ENCODE data around the gene RERE. TPM values are rescaled to one million over a fixed set of nuclear protein-coding genes. Genes with fewer than 3 reads are reported as not detected.

The RERE gene
- total and polyA plus RNA-seq, 2 experiments from 2014 or later: 148 to 170 TPM

DNA sequence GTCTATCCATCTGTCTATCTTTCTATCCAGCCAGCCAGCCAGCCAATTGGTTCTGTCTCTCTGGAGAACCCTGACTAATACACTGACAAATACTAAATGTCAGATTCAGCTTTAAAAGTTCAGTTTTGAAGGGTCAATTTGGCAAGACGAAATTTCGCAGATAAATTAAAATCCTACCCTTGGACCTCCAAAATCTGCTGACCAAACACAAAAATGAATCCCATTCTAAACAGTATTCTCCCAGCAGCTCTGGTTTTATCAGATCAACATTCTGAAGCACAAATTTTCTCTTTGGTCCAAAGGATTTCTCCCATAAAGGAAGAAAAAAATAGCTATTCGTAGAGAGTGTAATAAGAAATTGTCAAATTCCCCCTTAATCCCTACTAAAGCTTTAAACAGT is 248.6 kb downstream of the RERE start (continued):
- TF ChIP-seq ZNF331 (CRISPR knock-in tag; IDR thresholded peaks at IDR 0.05; ENCODE audit: low read depth): no peak
- TF ChIP-seq JUNB (IDR thresholded peaks at IDR 0.05; ENCODE audit: unreplicated experiment): no peak
- no peak for TF ChIP-seq EZH2phosphoT487 (IDR thresholded peaks at IDR 0.05; ENCODE audit: unreplicated experiment)
- no peak for TF ChIP-seq POLR2AphosphoS5 (IDR thresholded peaks at IDR 0.05; ENCODE audit: low read depth)

DNA sequence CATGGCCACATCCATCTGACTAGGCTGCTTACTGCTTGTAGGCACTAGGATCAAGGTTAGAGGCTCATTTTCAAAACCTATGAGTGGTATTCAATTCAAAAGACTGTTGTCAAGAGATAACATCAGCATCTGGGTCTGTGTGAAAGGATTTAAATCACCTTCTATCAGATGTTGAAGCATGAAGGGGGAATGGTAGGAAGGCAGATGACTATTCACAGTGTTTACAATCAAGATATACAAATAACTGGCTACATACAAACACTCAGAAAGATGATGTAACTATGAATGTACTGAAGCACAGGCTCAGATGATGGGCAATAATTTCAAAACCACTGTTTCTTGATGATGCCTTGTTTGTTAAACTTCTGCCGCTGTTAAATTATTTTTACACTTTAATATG is 250.3 kb downstream of the RERE start:
- Histone ChIP-seq H4K20me1 (replicated peaks; ENCODE audit: insufficient read depth) (peaks cover 28% of the 10 kb centered on the region), H3F3A (replicated peaks; ENCODE audit: low read depth) (no peaks in the 10 kb centered on the region), H3K4me2 (no peak overlapping the region), H3K4me3 (no peak overlapping the region), H2AFZ (no peak overlapping the region), H3K27me3 (ENCODE audit: insufficient read depth) (no peaks in the 10 kb centered on the region), H3K27ac (ENCODE audit: low read depth) (no peak overlapping the region), H3K79me2 (replicated peaks; ENCODE audit: insufficient read depth) (peaks cover 92% of the 10 kb centered on the region), H3K4me1 (ENCODE audit: insufficient read depth) (peaks cover 29% of the 10 kb centered on the region), H3K9me2 (ENCODE audit: insufficient read depth) (no peaks in the 10 kb centered on the region), H3K36me3 (ENCODE audit: insufficient read depth) (no peaks in the 10 kb centered on the region)
- H3K4me1 Mint-ChIP-seq: peaks cover 30% of the 10 kb centered on the region
- no peak for DNase-seq (ENCODE audit: low spot score)
- peaks cover 2% of the 10 kb centered on the region for H3K27me3 Mint-ChIP-seq (ENCODE audit: insufficient read depth, low read depth, poor library complexity)
- no peak overlapping the region for H3K4me3 Mint-ChIP-seq
- ATAC-seq: no peak
- H3K36me3 Mint-ChIP-seq (ENCODE audit: low read depth): no peaks in the 10 kb centered on the region
- TF ChIP-seq EZH2 (IDR thresholded peaks at IDR 0.05; ENCODE audit: low read depth, unreplicated experiment) (no peak), EZH2phosphoT487 (IDR thresholded peaks at IDR 0.05; ENCODE audit: unreplicated experiment) (no peak), CREB1 (CRISPR knock-in tag; IDR thresholded peaks at IDR 0.05; ENCODE audit: low read depth) (no peak)
- TF ChIP-seq, protein P1, sequence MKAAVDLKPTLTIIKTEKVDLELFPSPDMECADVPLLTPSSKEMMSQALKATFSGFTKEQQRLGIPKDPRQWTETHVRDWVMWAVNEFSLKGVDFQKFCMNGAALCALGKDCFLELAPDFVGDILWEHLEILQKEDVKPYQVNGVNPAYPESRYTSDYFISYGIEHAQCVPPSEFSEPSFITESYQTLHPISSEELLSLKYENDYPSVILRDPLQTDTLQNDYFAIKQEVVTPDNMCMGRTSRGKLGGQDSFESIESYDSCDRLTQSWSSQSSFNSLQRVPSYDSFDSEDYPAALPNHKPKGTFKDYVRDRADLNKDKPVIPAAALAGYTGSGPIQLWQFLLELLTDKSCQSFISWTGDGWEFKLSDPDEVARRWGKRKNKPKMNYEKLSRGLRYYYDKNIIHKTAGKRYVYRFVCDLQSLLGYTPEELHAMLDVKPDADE (IDR thresholded peaks at IDR 0.05): no peak
- no peak overlapping the region for H3K27ac Mint-ChIP-seq
- no peaks in the 10 kb centered on the region for H3K9me3 Mint-ChIP-seq

DNA sequence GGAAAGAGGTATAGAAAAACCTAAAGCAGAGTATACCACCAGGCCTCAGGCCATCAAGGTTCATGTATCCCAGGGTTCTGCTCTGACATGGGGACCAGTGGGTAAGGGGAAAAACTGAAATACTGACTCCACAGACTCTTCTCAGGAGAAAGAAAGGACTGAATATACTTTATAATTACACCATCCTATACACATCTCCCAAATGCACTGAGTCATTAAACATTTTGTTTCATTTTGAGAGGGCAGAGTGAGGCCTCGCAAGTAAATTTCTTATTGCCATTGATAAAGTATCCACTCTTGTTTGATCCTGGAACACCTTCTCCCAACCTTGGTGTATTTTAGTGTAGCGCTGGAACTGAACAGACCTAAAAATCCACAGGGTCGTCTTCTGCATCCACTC is 251.6 kb downstream of the RERE start:
- peaks cover 28% of the 10 kb centered on the region for H4K20me1 ChIP-seq (replicated peaks; ENCODE audit: insufficient read depth)
- no peak overlapping the region for H2AFZ ChIP-seq
- no peaks in the 10 kb centered on the region for H3K9me2 ChIP-seq (ENCODE audit: insufficient read depth)
- peaks cover 21% of the 10 kb centered on the region for H3K4me1 ChIP-seq (ENCODE audit: insufficient read depth)
- Mint-ChIP-seq H3K9me3 (no peaks in the 10 kb centered on the region), H3K27ac (no peak overlapping the region), H3K36me3 (ENCODE audit: low read depth) (no peaks in the 10 kb centered on the region), H3K4me3 (no peak overlapping the region; the same call in 2 of the 3 replicates), H3K4me1 (peaks cover 31% of the 10 kb centered on the region), H3K27me3 (ENCODE audit: insufficient read depth, low read depth, poor library complexity) (peaks cover 2% of the 10 kb centered on the region)
- no peaks in the 10 kb centered on the region for H3K27me3 ChIP-seq (ENCODE audit: insufficient read depth)
- H3K36me3 ChIP-seq (ENCODE audit: insufficient read depth): no peaks in the 10 kb centered on the region
- H3K4me3 ChIP-seq: no peak overlapping the region
- no peak for ATAC-seq
- DNase-seq (ENCODE audit: low spot score): no peak
- H3F3A ChIP-seq (replicated peaks; ENCODE audit: low read depth): no peaks in the 10 kb centered on the region
- no peak overlapping the region for H3K27ac ChIP-seq (ENCODE audit: low read depth)
- H3K4me2 ChIP-seq: no peak overlapping the region
- peaks cover 90% of the 10 kb centered on the region for H3K79me2 ChIP-seq (replicated peaks; ENCODE audit: insufficient read depth)
- TF ChIP-seq, protein P1 (IDR thresholded peaks at IDR 0.05): no peak
- TF ChIP-seq ZNF114 (CRISPR knock-in tag; IDR thresholded peaks at IDR 0.05) (no peak), ZNF331 (CRISPR knock-in tag; IDR thresholded peaks at IDR 0.05; ENCODE audit: low read depth) (no peak), EZH2phosphoT487 (IDR thresholded peaks at IDR 0.05; ENCODE audit: unreplicated experiment) (no peak), CREB1 (CRISPR knock-in tag; IDR thresholded peaks at IDR 0.05; ENCODE audit: low read depth) (no peak), STAT1 (IDR thresholded peaks at IDR 0.05; ENCODE audit: unreplicated experiment) (no peak), JUNB (IDR thresholded peaks at IDR 0.05; ENCODE audit: unreplicated experiment) (no peak)
- TF ChIP-seq, protein P2, sequence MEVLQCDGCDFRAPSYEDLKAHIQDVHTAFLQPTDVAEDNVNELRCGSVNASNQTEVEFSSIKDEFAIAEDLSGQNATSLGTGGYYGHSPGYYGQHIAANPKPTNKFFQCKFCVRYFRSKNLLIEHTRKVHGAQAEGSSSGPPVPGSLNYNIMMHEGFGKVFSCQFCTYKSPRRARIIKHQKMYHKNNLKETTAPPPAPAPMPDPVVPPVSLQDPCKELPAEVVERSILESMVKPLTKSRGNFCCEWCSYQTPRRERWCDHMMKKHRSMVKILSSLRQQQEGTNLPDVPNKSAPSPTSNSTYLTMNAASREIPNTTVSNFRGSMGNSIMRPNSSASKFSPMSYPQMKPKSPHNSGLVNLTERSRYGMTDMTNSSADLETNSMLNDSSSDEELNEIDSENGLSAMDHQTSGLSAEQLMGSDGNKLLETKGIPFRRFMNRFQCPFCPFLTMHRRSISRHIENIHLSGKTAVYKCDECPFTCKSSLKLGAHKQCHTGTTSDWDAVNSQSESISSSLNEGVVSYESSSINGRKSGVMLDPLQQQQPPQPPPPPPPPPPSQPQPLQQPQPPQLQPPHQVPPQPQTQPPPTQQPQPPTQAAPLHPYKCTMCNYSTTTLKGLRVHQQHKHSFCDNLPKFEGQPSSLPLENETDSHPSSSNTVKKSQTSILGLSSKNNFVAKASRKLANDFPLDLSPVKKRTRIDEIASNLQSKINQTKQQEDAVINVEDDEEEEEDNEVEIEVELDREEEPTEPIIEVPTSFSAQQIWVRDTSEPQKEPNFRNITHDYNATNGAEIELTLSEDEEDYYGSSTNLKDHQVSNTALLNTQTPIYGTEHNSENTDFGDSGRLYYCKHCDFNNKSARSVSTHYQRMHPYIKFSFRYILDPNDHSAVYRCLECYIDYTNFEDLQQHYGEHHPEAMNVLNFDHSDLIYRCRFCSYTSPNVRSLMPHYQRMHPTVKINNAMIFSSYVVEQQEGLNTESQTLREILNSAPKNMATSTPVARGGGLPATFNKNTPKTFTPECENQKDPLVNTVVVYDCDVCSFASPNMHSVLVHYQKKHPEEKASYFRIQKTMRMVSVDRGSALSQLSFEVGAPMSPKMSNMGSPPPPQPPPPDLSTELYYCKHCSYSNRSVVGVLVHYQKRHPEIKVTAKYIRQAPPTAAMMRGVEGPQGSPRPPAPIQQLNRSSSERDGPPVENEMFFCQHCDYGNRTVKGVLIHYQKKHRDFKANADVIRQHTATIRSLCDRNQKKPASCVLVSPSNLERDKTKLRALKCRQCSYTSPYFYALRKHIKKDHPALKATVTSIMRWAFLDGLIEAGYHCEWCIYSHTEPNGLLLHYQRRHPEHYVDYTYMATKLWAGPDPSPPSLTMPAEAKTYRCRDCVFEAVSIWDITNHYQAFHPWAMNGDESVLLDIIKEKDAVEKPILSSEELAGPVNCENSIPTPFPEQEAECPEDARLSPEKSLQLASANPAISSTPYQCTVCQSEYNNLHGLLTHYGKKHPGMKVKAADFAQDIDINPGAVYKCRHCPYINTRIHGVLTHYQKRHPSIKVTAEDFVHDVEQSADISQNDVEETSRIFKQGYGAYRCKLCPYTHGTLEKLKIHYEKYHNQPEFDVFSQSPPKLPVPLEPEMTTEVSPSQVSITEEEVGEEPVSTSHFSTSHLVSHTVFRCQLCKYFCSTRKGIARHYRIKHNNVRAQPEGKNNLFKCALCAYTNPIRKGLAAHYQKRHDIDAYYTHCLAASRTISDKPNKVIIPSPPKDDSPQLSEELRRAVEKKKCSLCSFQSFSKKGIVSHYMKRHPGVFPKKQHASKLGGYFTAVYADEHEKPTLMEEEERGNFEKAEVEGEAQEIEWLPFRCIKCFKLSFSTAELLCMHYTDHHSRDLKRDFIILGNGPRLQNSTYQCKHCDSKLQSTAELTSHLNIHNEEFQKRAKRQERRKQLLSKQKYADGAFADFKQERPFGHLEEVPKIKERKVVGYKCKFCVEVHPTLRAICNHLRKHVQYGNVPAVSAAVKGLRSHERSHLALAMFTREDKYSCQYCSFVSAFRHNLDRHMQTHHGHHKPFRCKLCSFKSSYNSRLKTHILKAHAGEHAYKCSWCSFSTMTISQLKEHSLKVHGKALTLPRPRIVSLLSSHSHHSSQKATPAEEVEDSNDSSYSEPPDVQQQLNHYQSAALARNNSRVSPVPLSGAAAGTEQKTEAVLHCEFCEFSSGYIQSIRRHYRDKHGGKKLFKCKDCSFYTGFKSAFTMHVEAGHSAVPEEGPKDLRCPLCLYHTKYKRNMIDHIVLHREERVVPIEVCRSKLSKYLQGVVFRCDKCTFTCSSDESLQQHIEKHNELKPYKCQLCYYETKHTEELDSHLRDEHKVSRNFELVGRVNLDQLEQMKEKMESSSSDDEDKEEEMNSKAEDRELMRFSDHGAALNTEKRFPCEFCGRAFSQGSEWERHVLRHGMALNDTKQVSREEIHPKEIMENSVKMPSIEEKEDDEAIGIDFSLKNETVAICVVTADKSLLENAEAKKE (CRISPR knock-in tag; IDR thresholded peaks at IDR 0.05): no peak
